HepG2 (cell line): ENCODE results near the gene HARBI1. TPM values are rescaled to one million over a fixed set of nuclear protein-coding genes. Genes with fewer than 3 reads are reported as not detected.

Experiments used
- BRCA1 ChIP-seq: sonication (generic); formaldehyde crosslinking; IDR thresholded peaks from 2 replicates; pipeline ENCODE4 v1.4.0; 2020; ENCODE audit warnings: missing genetic modification reagents
- CENPT ChIP-seq: sonication (generic); formaldehyde crosslinking; IDR thresholded peaks from 2 replicates; pipeline ENCODE4 v1.8.0; 2022; ENCODE audit warnings: low read depth, mild to moderate bottlenecking, moderate library complexity, missing genetic modification reagents
- JDP2 ChIP-seq: sonication (generic); formaldehyde crosslinking; IDR thresholded peaks from 2 replicates; pipeline ENCODE4 v1.8.1; 2022; ENCODE audit warnings: missing genetic modification reagents, borderline replicate concordance
- NR2F1 ChIP-seq, 2 experiments: fragments of 450-650 bp in 1 of 2; formaldehyde crosslinking in 1 of 2; IDR thresholded peaks; 2 replicates each; pipeline versions ENCODE4 v1.5.0 to v1.6.1; 2016 to 2020; ENCODE audit warnings: mild to moderate bottlenecking in 1 of 2, missing compliant biosample characterization in 1 of 2, missing genetic modification reagents in 1 of 2, moderate library complexity in 1 of 2
- PAWR ChIP-seq: sonication (generic); formaldehyde crosslinking; IDR thresholded peaks from 2 replicates; pipeline ENCODE4 v1.4.0; 2020; ENCODE audit warnings: missing genetic modification reagents, mild to moderate bottlenecking, borderline replicate concordance
- RXRB ChIP-seq: IDR thresholded peaks from 2 replicates; pipeline ENCODE4 v1.6.1; 2016; ENCODE audit warnings: borderline replicate concordance, missing genetic modification reagents, missing compliant biosample characterization
- SKIL ChIP-seq: sonication (generic); formaldehyde crosslinking; IDR thresholded peaks from 2 replicates; pipeline ENCODE4 v1.8.0; 2022; ENCODE audit warnings: missing genetic modification reagents, mild to moderate bottlenecking, moderate library complexity, borderline replicate concordance
- TBP ChIP-seq: sonication (generic); formaldehyde crosslinking; IDR thresholded peaks from 2 replicates; pipeline ENCODE4 v1.5.0; 2020; ENCODE audit warnings: missing genetic modification reagents
- TBX2 ChIP-seq: sonication (generic); formaldehyde crosslinking; IDR thresholded peaks from 2 replicates; pipeline ENCODE4 v1.5.0; 2020; ENCODE audit warnings: missing genetic modification reagents, mild to moderate bottlenecking, borderline replicate concordance
- THYN1 ChIP-seq: sonication (generic); formaldehyde crosslinking; IDR thresholded peaks from 2 replicates; pipeline ENCODE4 v1.8.1; 2023; ENCODE audit warnings: low read depth, mild to moderate bottlenecking, moderate library complexity, missing genetic modification reagents, borderline replicate concordance
- YEATS4 ChIP-seq: sonication (generic); formaldehyde crosslinking; IDR thresholded peaks from 2 replicates; pipeline ENCODE4 v1.4.0; 2020; ENCODE audit warnings: missing genetic modification reagents, borderline replicate concordance
- ZFAT ChIP-seq: sonication (generic); formaldehyde crosslinking; conservative IDR thresholded peaks from 2 replicates; pipeline ENCODE4 v1.8.1; 2023; ENCODE audit warnings: missing genetic modification reagents, inconsistent platforms
- ZNF235 ChIP-seq: sonication (generic); formaldehyde crosslinking; IDR thresholded peaks from 2 replicates; pipeline ENCODE4 v1.8.1; 2023; ENCODE audit warnings: mild to moderate bottlenecking, missing genetic modification reagents, borderline replicate concordance
- ZNF318 ChIP-seq: sonication (generic); formaldehyde crosslinking; IDR thresholded peaks from 2 replicates; pipeline ENCODE4 v1.4.0; 2020; ENCODE audit warnings: mild to moderate bottlenecking, missing genetic modification reagents
- ZNF564 ChIP-seq: sonication (generic); formaldehyde crosslinking; IDR thresholded peaks from 2 replicates; pipeline ENCODE4 v1.8.1; 2023; ENCODE audit warnings: mild to moderate bottlenecking, missing genetic modification reagents
- ZNF703 ChIP-seq: sonication (generic); formaldehyde crosslinking; IDR thresholded peaks from 2 replicates; pipeline ENCODE4 v1.5.1; 2020; ENCODE audit warnings: missing genetic modification reagents, mild to moderate bottlenecking, moderate library complexity, borderline replicate concordance
- polyA plus RNA-seq, 8 experiments: library from polyadenylated mRNA; depleted of rRNA in 3 of 8; stranded (reverse) in 7 of 8; unstranded in 1 of 8; fragments of >200 nt; fragmentation: Illumina TruSeq in 4 of 8; extraction: Trizol in 4 of 8; gene quantifications; 2 replicates each; pipeline versions ENCODE4 v1.2.1 to v1.2.3, GENCODE V29; 2011 to 2016; ENCODE audit warnings: low read depth in 4 of 8, missing spikeins in 1 of 8, mixed read lengths in 1 of 8; ENCODE audit not compliant: insufficient read depth in 1 of 8
- total RNA-seq, 5 experiments: library from RNA; depleted of rRNA; stranded (reverse); fragments of >200 nt; fragmentation: Illumina TruSeq; extraction: Trizol; gene quantifications; 2 replicates each; pipeline ENCODE4 v1.2.3, GENCODE V29; 2016; ENCODE audit warnings: low read depth in 1 of 5
- TF ChIP-seq, protein P1 (sequence below): sonication (generic); formaldehyde crosslinking; IDR thresholded peaks from 2 replicates; pipeline ENCODE4 v1.4.0; 2020; ENCODE audit warnings: missing genetic modification reagents, mild to moderate bottlenecking, borderline replicate concordance

Gene HARBI1
- total and polyA plus RNA-seq, 2 of the 13 experiments (the other 11 are each of a cell fraction or from before 2014, with no cell fraction given), result 2.5 to 4.8 TPM

DNA sequence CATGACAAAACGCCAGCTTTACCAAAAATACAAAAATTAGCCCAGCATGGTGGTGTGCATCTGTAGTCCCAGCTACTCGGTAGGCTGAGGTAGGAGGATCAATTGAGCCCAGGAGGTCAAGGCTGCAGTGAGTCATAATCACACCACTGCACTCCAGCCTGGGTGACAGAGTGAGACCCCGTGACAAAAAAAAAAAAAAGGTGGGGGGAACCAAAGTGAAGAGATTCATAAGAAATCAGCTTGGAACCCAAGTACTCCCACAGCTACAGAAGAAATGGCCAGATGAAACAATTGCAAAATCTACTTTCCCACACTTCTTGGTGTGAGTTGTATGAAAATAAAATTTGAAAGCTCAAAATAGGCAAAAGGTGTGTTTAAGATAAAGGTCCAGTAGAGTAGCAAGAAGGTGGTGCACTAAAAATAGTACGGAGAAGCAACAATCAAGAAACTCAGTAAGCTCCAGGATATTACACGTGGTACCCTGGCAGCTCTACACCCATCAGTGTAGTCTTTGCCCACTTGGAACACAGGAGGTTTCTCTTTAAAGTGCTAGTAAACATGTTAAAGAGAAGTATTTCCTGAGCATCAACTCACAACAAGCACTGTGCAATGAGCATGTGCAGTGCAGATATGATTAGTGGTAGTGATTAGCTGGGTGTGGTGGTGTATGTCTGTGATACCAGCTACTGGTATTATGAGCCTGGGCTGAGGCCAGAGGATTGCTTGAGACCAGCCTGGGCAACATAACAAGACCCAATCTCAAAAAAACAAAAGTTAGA lies 5.3 kb downstream of the HARBI1 start (continued):
- TF ChIP-seq, protein P1, sequence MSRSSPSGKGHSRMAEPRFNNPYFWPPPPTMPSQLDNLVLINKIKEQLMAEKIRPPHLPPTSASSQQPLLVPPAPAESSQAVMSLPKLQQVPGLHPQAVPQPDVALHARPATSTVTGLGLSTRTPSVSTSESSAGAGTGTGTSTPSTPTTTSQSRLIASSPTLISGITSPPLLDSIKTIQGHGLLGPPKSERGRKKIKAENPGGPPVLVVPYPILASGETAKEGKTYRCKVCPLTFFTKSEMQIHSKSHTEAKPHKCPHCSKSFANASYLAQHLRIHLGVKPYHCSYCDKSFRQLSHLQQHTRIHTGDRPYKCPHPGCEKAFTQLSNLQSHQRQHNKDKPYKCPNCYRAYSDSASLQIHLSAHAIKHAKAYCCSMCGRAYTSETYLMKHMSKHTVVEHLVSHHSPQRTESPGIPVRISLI (CRISPR knock-in tag), result peak; percentile 81
- TF ChIP-seq ZNF703 (CRISPR knock-in tag) (no peak), PAWR (no peak), ZFAT (no peak), RXRB (CRISPR knock-in tag) (peak; percentile 18; the same call in 1 of the 2 replicates), TBP (CRISPR knock-in tag) (no peak), SKIL (CRISPR knock-in tag) (no peak), CENPT (CRISPR knock-in tag) (no peak), YEATS4 (CRISPR knock-in tag) (peak; percentile 19; the same call in 1 of the 2 replicates), ZNF235 (no peak), BRCA1 (CRISPR knock-in tag) (no peak), ZNF564 (CRISPR knock-in tag) (no peak), JDP2 (no peak), TBX2 (CRISPR knock-in tag) (peak; percentile 15; the same call in 1 of the 2 replicates), NR2F1 (CRISPR knock-in tag; IDR thresholded peaks at IDR 0.05) (peak; percentile 36 to 80; a peak in 3 of 4 replicates), ZNF318 (CRISPR knock-in tag) (no peak), THYN1 (CRISPR knock-in tag) (no peak)
